Measurements from ENCODE around the gene SARM1.

SARM1 gene

DNA sequence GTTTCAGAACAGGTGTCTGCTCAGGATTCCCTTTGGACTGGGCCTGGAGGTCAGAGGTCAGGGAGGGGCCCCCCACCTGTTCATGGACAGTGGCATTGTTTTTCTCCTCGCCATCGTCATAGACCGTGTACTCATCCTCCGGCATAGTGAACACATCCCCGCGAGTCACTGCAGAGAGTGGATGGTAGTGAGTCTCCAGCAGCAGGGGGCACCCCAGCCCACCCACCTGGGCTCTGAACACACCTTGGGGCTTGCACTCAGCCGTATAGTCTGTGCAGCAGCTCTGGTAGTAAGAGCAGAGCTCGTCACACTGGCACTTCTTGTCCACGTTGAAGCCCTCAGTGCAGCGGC is 1.8 kb upstream of the SARM1 start:
- no peak for DNase-seq

DNA sequence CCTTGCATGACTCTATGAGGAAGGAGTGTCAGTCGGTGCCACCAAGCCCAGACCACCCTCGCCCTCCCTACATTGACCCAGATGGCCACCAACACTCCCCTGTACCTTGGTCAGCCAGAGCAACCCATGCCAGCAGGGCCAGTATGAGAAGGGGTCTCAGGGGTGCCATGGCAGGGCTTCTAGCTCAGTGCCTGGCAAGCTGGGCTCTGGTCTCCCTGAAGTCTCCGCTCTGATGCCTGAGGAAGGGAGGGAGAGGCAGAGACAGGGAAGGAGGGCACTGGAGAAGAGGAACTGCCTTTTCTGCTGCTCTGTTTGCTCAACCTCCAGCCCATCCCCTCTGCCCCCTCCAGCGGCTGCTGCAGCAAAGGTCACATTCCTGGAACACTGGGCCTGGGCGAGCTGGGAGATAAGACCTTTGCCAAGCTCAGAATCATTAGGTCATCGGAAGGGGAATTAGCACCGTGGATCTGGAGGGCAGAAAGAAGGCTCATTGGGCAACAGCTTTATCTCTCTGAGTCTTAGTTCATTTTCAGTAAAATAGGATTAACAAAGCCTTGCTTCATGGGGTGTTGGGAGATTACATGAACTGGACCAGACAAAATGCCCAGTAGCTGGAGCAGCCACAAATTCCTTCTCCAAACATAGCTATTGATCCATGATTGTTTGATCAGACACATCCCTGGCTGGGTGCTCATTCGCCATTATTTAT is 1.3 kb upstream of the SARM1 start, which contains the start of gene VTN:
VTN (minus strand) TSS at position 273 of the 709 bp plus-strand sequence; CDS start at position 169, 104 bp downstream.
- no peak for DNase-seq

- no peak for DNase-seq
These were observed 770 bp upstream of the SARM1 start for GRCh38 chr17:28370744-28371103.

- DNase-seq: no peak
These were observed 880 bp downstream of the SARM1 start for GRCh38 chr17:28372203-28372944.

- no peak for DNase-seq
These were observed 1.4 kb downstream of the SARM1 start for GRCh38 chr17:28372945-28373274.

DNA sequence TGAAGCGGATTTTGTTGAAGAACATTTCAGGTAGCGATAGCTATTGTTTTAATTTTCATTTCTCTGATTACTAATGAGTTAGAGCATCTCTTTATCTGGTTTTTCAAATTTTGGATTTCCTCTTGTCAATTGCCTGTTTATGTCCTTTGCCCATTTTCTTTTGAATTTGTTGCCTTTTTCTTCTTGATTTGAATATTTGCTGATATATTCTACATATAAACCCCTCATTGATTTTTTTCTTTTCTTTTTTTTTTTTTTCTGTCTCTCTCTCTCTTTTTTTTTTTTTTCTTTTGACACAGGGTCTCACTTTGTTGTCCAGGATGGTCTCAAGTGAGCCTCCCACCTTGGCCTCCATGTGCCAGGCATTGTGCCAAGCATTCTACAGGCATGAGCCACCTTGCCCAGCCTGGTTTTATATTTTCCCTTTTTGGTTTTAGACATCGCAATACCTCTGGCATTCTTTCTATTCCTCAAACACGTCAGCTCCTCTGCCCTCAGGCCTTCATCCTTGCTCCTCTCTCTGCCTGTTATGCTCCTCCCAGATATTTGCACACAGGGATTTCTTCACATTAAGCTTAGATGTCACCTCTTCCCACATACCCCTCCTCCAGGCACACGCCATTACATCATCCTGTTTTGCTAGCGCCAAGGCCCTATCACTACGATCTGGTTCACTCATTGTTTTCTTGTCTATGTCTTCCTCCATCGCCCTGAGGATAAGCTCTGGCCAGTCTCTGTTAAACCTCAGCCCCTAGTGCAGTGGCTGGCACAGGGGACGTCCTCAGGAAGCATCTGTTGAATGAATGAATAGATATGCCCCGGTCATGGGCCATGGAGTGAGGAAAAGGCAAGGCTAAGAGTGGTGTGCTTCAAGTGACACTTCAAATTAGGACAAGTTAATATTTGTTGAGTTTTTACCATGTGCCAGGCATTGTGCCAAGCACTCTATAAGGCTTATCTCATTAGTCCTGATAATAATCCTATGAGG is 8.6 kb downstream of the SARM1 start:
- DNase-seq: no peak

DNA sequence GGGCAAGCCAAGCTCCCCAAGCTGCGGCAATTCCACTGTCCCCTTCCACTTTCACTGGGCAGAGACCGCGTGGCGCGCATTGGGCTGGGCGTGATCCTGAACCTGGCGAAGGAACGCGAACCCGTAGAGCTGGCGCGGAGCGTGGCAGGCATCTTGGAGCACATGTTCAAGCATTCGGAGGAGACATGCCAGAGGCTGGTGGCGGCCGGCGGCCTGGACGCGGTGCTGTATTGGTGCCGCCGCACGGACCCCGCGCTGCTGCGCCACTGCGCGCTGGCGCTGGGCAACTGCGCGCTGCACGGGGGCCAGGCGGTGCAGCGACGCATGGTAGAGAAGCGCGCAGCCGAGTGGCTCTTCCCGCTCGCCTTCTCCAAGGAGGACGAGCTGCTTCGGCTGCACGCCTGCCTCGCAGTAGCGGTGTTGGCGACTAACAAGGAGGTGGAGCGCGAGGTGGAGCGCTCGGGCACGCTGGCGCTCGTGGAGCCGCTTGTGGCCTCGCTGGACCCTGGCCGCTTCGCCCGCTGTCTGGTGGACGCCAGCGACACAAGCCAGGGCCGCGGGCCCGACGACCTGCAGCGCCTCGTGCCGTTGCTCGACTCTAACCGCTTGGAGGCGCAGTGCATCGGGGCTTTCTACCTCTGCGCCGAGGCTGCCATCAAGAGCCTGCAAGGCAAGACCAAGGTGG is 9.8 kb downstream of the SARM1 start:
- no peak for DNase-seq

DNA sequence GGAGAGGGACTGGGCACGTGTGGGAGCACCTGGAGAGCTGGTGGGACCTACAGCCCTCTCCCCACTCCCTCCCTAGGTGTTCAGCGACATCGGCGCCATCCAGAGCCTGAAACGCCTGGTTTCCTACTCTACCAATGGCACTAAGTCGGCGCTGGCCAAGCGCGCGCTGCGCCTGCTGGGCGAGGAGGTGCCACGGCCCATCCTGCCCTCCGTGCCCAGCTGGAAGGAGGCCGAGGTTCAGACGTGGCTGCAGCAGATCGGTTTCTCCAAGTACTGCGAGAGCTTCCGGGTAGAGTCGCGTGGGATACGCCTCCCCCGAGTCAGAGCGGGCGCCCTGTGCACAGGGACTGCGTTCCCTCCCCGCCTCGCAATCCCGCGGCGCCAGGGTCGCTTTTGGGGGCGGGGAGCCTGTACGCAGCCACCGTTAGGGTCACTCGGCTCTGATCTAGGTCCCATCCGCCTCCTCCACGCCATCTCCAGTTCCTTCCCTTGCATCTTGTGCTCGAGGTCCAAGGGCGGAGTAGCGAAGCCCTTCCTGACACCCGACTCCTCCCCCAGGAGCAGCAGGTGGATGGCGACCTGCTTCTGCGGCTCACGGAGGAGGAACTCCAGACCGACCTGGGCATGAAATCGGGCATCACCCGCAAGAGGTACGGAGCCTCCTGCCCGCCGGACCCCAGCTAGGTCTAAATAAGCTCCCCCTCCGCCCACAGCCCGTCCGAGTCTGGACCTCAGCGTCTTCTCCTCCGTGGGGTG is 13.0 kb downstream of the SARM1 start:
- no peak for DNase-seq

- no peak for DNase-seq
These were observed 13.5 kb downstream of the SARM1 start for GRCh38 chr17:28385037-28385400.

GRCh38 chr17:28385406-28385805 is 13.9 kb downstream of the SARM1 start:
- no peak for DNase-seq

GRCh38 chr17:28386391-28386790 is 14.9 kb downstream of the SARM1 start:
- no peak for DNase-seq

GRCh38 chr17:28388106-28388505 is 16.6 kb downstream of the SARM1 start:
- DNase-seq: no peak

GRCh38 chr17:28390141-28390540 is 18.6 kb downstream of the SARM1 start:
- DNase-seq: no peak

GRCh38 chr17:28390563-28390962 is 19.1 kb downstream of the SARM1 start:
- no peak for DNase-seq

- DNase-seq: no peak
These were observed 19.5 kb downstream of the SARM1 start for GRCh38 chr17:28390984-28391383.

- DNase-seq: no peak
These were observed 19.9 kb downstream of the SARM1 start for GRCh38 chr17:28391401-28391800.

DNA sequence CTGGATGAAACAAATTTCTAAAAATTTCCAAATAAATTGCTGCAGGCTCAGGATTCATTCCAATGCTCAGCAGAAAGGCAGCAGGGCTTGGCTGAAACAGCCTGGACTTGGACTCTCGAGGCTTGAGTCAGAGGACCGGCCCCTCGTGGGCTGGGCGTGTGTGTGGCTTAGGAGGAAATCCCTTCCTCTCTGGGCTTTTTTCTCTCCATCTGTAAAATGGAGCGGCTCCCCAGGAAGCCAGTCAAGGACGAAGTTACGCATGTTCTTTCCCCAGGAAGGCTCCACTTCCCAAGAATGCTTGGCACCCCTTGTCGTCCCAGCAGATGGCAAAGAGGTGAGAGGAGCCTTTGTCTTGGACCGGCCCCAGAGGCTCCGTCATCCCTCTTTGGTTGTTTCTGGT is 21.0 kb downstream of the SARM1 start:
- no peak for DNase-seq

DNA sequence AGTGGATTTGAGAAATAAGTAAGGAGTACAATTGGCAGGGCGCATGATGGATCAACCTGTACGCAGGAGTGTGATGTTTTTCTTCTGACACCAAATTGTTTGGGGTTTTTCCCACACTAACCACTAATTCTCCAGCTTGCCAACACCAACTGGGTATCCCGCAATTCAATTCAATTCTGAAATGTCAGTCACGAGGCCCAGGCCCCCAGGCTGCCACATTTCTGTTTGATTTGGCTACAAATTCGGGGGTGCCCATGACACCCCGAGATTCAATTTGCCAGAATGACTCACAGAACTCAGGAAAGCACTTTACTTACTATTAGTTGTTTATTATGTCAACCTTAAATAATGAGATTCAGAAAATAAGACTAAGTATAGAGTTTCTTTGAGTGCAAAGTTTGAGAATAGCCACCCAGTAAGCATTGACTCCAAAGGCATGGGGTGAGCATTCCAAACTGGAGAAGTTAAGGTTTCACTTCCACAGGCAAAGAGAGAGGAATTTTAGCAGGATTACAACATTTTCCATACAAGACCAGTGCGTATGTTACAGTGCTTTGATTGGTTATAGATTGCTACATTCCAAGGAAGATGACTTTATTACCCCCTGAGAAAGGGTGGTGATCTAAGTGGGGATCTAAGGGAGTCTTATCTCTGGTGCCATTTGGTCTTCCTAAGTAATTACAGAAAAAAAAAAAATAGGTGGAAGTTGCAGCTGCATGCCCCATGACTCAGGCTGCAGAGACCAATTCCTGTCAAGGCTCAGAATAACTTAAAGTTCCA is 23.0 kb downstream of the SARM1 start:
- no peak for DNase-seq

- DNase-seq: no peak
These were observed 23.9 kb downstream of the SARM1 start for GRCh38 chr17:28395426-28395825.

DNA sequence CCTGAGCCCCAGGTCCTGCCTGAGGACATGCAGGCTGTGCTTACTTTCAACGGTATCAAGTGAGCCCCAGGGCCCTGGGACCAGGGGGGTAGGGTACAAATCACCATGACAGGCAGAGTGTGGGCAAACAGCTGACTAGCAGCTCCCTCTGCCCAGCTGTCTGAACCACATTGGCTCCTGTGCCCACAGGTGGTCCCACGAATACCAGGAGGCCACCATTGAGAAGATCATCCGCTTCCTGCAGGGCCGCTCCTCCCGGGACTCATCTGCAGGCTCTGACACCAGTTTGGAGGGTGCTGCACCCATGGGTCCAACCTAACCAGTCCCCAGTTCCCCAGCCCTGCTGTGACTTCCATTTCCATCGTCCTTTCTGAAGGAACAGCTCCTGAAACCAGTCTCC is 24.5 kb downstream of the SARM1 start:
- DNase-seq: no peak

GRCh38 chr17:28396635-28397239 is 25.2 kb downstream of the SARM1 start:
- DNase-seq: no peak
